Measurements from ENCODE around the gene MYADM.

DNA sequence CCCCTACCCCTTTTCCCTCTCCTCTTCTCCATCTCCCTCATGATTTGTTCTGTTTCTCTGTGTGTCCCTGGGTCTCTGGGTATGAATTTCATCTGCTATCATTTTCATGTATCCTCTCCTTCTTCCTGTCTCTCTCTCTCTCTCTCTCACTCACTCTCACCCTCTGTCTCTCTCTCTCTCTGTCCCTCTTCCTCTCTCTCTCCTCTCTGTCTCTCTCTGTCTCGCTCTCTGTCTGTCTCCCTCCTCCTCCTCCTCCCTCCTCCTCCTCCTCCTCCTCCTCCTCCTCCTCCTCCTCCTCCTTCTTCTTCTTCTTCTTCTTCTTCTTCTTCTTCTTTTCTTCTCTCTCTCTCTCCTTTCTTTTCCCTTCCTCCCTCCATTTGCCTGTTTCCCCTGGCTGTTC is 38.1 kb downstream of the MYADM start:
- no peak for TF ChIP-seq POLR2A (IDR thresholded peaks at IDR 0.05; ENCODE audit: low read length)
- no peak for TF ChIP-seq GATA1 (IDR thresholded peaks at IDR 0.05; ENCODE audit: low read depth, low read length)
